ENCODE measurements around the gene PLXDC2.
"Not testable (repeated sequence)": the region's sequence is repeated elsewhere in the genome, so short reads cannot be mapped to it uniquely, and the experiment has no call there.

PLXDC2 gene

DNA sequence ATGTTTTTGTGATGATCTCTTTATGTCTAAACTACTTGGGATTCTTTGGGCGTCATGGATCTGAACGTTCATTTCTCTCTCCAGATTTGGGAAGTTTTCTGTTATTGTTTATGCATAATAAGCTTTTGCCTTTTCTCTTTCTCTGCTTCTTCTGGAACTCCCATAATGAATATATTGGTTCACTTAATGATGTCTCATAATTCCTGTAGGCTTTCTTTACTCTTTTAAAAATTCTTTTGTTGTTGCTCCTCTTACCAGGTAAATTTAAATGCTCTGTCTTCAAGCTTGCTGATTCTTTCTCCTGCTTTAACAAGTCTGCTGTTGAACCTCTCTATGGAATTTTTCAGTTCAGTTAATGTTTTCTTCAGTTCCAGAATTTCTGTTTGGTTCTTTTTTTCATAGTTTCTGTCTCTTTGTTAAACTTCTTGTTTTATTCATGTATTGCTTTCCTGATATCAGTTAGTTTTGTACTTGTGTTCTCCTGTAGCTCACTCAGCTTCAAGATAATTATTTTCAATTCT, 317.5 kb downstream of the PLXDC2 start:
- DNase-seq, result no peak

DNA sequence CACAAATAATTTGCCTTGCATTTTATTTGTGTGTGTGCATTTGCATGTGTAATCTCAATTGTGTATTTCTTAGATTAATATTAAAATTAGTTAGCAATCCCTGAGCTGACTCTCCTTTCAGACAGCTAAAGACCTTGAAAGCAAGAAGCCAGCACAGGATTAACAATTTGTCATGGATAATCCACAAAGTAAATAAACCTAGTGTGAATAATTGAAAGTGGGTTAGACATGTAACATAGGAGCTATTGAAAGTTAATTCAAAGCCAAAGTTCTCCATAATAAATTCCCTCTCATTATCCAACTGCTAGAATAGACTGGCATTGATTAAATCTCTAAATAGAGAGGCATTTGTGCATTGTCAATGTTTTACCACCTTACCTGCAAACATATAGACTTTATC, 326.1 kb downstream of the PLXDC2 start:
- DNase-seq, result no peak

DNA sequence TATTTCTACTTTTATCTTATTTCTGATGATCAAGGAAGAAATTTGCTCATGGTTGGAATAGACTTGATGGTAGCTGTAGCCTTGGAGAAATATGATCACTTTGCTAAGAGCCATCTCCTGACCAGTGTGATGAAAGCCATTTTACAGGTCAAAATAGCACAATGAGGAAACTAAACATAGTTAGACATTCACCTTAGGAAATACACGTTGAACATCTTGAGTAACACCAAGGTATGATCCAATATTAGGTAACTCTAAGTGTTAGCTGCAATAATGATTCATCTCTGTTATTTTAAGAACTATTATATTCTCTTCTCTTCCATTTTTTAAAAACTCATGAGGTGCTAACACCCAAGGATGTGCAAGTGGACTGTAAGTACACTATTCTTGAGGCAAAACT, 328.0 kb downstream of the PLXDC2 start:
- no peak for DNase-seq

DNA sequence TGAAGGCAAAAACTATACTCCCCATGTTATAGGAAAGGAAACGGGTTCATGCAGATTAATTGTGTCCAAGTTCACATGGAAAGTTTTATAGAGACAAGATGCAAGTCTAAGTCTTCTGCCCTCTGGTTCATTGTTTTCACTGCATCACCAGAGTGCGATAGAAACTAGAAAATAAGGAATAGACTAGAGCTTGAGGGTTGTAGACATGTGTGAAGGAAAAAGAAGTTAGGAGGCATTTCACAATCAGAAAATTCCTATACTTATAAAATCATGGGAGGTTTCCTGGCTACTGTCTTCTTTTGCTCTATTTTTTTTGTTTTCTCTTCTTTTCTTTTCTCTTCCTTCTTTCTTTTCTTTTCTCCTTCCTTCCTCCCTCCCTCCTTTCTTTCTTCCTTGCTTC, 329.8 kb downstream of the PLXDC2 start:
- no peak for DNase-seq

DNA sequence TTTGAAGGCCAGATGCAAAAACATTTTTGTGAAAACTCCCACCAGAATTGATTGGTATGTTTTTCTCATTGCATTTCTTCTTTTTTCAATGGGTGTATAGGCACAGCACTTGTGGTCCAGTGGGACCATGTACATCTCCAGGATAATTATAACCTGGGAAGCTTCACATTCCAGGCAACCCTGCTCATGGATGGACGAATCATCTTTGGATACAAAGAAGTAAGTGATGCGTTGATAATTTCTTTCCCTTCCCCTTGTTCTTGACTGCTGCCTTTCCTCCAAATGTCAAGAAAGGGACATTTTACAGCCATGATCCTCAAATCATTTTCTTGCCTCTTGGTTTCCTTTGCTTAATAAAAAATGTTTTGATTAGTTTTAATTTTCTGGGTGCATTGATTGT, 331.5 kb downstream of the PLXDC2 start:
- no peak for DNase-seq

DNA sequence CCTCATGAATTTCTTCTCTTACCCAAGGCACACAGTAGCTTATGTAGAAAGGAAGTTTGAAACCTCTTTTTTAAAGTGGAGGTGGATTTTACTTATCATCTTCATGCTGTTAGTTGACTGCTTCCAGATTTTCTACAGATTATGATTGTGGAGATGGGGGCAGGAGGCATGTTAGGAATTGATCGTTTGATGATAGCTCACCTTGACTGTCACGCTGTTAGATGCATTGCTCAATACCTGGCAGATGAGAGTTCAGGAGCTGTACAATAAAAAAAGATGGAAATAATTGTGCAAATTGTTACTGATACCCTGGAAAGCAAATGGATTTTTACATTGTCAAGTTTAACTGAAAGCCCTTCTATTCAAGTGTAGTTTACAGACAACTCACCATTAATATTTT, 340.3 kb downstream of the PLXDC2 start:
- no peak for DNase-seq

DNA sequence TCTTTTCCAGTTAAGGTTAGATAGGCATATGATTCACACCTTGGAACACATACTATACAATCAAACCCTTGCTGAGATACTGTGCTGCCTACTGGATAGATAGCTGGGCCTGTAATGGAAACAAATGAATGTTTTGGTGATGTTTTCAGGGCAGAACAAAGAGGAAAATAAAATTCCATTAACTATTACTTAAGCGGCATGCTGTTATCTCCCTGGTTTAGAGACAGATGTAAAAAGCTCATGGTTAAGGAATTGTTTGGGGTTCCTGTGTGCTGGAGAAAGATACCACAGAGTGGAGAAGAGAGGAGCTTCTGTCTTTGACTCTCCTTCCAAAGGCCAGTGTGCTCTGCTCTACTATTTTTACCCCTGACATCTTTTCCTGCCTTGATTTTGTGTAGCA, 341.1 kb downstream of the PLXDC2 start:
- no peak for DNase-seq

DNA sequence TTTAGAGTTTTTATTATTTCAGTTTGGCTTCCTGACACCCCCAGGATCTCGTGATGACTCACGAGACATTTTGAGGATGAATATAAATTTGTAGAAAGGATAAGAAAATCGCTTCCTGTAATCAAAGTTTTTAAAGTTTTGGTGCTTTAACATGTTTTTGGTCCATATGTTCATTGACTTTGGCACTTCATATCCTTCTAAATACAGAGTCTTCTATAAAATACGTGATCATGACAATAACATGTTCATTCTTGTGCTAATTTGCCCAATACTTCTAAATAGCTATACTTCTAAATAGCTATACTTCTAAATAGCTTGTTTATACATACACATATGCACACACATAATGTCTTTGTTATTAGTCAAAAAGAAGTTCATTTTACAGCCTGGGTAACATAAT, 341.9 kb downstream of the PLXDC2 start:
- no peak for DNase-seq

DNA sequence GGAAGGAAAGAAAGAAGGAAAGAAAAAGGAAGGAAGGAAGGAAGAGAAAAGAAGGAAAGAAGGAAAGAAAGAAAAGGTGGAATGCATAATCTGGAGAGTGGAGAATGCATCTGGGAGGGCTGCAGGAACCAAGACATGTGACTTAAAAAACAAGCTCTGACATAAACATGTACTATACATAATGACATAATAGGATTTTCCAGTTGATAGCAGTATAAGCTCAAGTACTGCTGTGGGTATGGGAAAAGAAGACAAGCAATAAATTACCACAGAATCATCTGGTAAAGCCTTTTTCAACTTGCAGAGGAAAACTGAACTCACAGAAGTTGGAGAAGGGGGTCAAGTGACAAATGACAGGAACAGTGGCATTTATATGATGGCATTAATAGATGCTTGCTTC, 345.9 kb downstream of the PLXDC2 start:
- DNase-seq, result no peak

DNA sequence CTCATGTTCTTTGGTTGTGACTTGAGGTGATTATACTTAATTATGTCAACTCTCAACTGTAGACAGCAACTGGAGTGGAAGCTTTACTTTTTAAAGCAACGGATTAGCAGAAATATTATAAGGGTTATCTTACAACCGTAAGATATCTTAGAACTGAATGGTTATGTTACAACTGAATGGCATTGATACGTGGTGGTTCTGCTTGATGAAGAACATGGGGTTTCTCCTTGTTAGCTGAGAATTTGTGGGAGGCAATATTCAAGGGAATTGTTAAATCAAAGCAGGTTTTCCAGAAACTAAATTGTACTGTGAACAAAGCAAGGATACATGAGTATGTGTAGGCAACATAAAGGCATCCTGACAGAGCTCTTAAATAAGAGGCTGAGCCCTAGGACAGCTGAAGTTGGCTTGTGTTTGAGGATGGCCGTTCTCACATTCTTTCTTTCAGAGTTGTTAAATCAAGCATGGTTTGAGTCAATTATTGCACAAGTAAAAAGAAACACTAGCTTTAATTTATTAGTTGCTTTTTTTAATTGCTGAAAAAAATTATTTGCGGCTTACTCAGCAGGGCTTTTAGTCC, 350.0 kb downstream of the PLXDC2 start:
- no peak for DNase-seq

DNA sequence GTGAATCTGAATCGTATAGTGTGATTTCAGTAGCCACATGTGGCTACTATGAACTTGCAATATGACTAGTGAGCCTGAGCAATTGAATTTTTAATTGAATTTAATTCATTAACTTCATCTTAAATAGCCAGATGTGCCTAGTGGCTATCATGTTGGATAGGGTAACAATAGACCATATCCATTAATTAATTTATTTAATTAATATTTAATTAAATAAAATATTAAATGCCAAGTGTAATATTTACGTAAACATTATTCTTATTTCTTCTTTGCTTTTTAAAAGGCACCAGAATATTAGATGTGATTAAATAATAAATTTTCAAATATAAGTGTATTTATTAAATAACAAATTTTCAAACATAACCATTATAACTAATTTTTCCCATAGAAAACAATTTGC, 354.4 kb downstream of the PLXDC2 start:
- DNase-seq, result no peak

DNA sequence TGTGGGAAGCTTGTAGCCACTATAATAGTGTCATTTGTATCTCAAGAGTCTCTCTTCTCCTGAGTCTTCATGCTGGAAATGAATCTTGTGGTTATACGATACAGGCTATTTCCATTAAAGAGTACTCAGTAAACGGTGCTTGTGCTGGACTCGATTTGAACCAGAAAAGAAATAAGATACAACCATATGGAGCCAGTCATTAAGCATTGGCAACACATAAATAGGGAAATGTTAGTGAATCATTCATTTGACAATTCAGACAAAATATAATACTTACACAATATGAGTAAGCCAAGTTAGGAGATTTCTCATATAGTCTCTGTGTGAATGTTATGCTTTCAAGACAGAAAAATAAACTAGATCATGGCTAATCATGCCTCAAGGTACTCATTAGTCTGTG, 356.8 kb downstream of the PLXDC2 start:
- no peak for DNase-seq

DNA sequence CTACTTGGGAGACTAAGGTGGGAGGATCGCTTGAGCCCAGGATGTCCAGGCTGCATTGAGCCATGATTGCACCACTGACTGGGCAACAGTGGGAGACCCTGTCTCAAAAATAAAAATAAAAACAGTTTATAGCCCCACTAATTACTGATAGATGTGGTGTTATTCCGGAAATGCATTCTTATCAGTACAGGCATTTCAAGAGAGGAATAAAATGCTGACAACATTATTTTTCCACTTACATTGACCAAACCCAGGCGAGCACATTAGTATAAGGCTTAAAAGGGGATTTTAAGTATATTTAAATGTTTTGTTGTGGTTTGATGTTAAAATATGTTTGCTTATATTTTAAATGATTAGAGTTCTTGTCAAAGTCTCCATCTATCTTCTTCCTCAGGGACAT, 359.5 kb downstream of the PLXDC2 start:
- no peak for DNase-seq

DNA sequence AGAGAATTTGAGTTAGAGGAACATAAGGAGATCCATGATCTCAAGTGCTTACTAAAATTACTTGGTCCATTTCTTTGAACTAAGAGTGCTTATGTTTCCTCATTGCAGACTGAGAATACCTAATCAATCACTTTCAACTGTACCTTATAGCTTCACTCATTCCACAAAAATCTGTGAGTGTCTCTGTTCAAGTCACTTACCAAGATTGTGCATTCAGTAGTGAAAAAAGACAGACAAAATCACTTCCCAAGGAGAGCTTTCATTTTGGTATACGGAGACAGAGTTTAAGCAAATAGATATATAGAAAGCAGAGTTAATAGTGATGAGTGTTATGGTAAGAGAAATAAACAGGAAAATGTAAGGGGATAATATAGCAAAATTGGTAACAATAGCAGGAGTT, 364.5 kb downstream of the PLXDC2 start:
- no peak for DNase-seq

DNA sequence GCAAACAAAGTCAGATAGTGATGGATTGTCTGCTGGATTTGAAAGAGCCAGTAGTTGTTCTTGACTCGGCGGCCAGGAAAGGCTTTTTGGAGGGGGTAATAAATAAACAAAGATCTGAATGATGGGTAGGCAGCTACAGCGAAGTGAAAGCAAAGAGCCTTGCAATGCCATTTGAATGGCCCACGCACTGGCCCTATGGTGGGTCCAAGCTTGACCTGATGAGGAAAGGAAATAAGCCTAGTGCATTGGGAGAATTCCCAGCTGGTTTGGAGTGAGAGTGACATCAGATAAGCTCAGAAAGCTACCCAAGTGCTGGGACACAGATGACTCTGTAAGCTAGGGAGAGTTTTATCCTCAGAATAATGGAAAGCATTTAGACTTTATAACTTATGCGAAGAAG, 365.2 kb downstream of the PLXDC2 start:
- no peak for DNase-seq

DNA sequence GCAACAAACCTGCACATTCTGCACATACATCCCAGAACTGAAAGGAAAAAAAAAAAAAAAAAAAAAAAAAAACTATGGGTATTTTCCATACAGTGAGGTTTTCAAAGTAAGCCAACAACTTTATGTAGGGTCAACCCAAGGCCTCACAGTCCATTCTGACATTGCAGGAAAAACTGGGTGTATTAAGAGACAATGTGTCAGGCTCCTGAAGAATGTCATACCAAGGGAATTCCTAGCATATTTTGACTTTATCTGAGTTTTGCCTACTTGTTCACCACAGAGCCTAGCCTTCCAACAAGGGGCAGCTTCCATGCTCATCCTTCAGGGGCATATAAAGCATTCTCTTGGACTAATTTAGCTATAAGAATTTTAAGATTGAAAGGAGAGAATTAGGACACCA, 368.9 kb downstream of the PLXDC2 start:
- no peak for DNase-seq

DNA sequence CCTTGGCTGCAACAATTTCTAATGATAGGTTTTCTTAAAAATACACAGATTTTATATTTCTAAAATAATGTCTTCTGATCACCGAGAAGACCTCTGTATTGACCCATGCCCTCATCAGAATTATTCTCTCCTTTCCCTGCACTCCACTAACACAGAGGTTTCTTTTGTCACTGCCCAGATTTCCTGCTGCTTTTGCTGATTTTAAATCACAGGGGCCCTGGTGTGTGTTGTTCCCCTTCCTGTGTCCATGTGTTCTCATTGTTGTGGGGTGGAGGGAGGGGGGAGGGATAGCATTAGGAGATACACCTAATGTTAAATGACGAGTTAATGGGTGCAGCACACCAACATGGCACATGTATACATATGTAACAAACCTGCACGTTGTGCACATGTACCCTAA, 375.2 kb downstream of the PLXDC2 start:
- DNase-seq, result not testable (repeated sequence)

DNA sequence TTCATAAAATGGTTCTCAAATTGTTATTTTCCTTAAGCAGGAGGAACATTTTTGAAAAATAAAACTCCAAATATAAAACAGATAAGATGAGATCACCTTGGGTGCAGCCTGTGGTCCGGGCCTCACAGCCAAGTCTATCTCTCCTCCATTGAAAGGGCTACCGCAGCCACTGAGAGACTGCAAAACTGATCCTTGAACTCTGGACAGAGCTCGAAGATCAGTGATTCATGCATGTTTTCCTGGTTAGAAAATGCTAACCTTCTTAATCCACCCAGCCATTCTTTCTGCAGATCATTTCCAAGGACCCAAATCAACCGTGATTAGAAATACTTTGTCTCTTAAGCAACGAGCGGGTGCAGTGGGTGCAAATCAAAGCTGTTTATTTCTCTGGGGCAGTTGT, 378.8 kb downstream of the PLXDC2 start:
- no peak for DNase-seq

DNA sequence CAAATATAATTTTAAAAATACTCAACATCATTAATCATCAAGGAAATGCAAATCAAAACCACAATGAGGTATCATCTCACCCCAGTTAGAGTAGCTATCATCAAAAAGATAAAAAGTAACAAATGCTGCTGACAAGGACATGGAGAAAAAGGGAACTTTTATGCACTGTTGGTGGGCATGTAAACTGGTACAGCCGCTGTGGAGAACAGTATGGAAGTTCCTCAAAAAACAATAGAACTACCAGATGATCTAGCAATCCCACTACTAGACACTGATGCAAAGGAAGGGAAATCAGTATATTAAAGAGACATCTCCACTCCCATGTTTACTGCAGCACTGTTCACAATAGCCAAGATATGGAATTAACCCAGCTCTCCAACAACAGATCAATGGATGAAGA, 384.5 kb downstream of the PLXDC2 start:
- no peak for DNase-seq

DNA sequence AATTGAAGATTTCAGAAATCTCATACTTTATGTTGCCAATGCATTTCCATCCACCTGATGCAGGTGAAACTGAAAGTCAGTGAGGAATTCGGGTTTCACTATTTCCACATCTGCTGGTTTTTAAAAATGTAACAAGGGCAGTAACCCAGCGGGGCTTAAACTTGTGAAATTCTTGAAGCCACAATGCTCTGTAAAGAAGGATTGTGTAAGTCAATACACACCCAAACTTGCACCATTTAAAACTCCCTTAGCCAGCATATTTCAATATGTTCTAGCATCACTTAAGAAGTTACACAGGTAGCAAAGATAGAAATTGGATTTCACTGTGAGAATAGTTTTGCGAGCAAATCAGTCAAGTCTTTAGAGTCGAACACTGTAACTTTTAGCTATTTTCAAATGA, 386.1 kb downstream of the PLXDC2 start:
- no peak for DNase-seq

DNA sequence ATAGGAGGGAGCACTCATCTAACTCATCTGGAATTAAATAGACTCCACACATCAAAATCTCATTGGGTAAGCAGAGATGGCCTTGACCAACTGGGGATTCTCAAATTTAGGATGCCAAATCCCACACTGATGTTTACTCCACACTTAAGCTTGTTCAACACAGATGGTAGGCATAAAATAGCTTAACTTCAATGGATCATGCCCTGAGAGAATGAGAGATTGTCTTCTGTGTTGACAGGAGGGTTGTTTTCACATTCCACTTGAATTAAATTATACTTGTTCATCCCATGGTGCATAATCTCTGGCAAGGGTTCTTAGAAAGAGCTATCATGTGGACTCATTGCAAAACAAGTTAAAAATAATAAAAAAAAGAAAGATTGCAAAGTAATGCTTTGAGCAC, 391.4 kb downstream of the PLXDC2 start:
- DNase-seq, result no peak

DNA sequence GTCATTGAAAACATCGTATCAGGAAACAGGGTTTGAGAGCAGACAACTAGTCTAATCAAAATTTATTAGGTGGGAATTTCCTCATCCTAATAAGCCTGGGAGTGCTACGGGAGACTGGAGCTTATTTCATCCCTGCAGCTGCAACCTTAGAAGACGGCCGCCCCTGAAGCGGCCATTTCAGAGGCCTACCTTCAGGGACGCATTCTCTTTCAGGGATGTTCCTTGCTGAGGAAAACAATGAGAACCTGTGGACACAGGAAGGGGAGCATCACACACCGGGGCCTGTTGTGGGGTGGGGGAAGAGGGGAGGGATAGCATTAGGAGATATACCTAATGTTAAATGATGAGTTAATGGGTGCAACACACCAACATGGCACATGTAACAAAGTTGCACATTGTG, 392.9 kb downstream of the PLXDC2 start:
- not testable (repeated sequence) for DNase-seq

DNA sequence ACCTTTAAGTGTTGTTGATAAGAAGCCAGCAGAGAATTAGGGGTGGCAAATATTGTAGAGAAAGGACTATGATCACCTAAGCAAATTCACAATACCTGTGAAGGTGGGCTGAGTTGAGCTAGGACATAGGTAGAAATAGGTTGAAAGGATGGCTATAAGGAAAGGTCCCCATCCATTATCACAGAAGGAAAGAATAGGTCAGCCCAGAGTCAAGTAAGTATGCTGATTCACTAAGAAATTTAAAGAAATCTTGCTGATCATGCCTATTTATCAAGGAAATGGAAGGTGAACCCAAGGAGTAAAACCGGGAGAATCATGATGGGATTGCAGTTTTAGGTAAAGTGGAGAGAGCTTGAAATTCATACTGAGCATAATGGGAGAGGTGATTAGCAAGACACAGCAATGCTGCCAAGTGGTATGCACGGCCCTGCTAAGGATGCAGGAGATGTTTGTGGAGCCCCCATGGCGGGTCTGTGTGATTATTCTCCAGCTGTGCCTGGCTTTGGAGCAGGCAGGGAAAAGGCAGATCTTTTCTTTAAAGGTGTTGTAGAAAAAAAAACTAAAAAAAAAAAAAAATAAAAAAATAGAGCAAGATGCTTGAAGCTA, 399.4 kb downstream of the PLXDC2 start:
- no peak for DNase-seq

DNA sequence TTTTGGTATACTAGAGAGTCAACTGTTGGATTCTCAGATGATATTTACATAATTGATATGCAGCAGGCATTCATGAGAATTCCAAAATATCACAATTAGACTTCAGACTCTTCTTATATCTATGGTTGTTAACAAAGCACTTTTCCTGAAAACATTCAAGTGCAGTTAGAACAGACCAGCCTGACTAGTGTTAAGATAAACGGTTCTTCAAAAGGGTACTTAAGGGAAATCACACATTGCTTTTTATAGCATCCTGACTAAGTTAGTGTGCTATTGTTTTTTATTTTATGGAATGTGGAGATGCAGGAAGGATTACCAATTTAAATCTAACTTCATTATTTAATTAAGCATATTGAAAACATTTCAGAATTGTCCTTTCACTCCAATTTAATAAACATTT, 405.1 kb downstream of the PLXDC2 start:
- no peak for DNase-seq

DNA sequence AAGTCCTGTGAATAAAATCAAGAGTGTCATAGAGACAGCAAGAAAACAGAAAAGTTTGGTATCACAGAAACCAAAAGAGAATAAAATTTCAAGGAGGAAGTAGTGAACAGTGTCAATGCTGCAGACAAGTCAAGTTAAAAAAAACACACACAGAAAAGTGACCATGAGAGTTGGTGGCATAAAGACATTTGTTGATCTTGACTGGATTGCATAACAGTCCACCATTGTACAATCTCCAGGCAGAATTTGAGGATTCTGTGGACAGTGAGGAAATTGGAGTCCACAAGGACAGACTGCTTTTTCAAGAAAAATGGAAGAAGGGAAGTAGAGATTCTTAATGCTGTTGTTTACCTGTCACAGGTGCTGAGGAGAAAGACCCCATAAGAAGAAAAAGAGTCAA, 412.5 kb downstream of the PLXDC2 start:
- no peak for DNase-seq
